Measurements from ENCODE around the gene LZTS2.
"Not testable (repeated sequence)": the region's sequence is repeated elsewhere in the genome, so short reads cannot be mapped to it uniquely, and the experiment has no call there.

Gene LZTS2

GRCh38 chr10:101033276-101033675, 33.7 kb downstream of the LZTS2 start:
- no peak for DNase-seq (ENCODE audit: low read depth)

GRCh38 chr10:101034404-101034803, 34.8 kb downstream of the LZTS2 start:
- not testable (repeated sequence) for DNase-seq (ENCODE audit: low read depth)

DNA sequence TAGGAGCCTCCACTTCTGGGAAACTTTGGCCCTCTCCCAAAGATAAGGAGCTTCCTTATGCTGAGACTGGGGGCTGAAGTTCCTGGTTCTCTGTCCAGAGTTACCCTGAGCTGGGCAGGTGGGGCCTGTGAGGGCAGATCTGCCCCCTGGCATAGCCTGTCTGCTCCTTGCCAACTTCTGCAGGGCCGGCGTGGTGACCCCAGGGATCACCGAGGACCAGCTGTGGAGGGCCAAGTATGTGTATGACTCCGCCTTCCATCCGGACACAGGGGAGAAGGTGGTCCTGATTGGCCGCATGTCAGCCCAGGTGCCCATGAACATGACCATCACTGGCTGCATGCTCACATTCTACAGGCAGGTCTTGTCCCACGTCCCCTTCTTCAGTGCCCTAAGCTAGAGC, 35.7 kb downstream of the LZTS2 start:
- DNase-seq (ENCODE audit: low read depth) = no peak

DNA sequence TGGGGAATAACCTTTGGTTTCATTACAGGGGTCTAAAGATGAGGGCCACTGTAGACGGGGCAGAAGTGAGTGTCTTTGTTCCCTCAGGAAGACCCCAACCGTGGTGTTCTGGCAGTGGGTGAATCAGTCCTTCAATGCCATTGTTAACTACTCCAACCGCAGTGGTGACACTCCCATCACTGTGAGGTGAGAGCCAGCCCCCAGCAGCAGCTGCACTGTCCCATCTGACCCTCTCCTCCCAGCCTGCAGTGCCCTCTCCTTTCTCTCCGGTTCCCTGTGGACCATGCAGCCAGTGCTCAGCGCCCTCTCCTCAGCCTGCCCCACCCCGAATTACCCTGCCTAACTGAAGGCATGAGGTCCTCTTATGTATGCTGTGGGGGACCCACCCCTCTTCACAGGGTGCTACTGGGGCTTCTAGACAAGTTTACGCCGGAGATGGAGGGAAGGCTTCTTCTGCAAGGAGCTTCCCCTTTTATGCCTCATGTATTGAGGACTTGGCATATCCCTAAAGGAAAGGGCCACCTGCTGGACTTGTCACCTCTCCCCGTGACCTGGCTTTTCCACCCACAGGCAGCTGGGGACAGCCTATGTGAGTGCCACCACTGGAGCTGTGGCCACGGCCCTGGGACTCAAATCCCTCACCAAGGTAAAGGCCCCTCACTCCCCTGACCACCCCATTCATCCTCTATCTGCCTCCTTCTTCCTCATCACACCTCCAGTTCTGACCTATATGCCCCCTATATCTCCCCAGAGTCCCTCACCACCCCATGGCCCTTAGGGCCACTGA, 36.5 kb downstream of the LZTS2 start:
- no peak for DNase-seq (ENCODE audit: low read depth)

- DNase-seq (ENCODE audit: low read depth) = no peak
These were observed 37.1 kb downstream of the LZTS2 start for GRCh38 chr10:101036726-101037125.

DNA sequence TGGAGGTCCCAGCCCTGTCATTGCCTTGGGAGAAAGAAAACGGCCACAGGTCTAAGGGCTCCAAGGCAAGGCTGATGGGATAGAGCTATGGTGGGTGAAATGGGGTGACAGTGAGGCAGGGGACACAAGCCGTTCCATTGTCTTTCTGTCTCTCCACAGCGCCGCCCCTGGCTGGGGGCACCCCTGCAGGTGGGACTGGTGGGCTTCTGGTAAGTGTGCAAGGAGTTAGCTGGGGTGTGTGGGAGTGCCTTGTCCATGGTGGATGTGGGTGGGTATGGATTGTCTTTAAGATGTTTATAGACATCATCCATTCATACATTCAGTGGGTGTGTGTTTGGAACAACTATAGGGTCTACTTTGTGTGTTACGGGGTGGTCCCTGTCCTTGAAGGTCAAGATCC, 38.9 kb downstream of the LZTS2 start:
- no peak for DNase-seq (ENCODE audit: low read depth)

GRCh38 chr10:101040061-101040460, 40.5 kb downstream of the LZTS2 start:
- no peak for DNase-seq (ENCODE audit: low read depth)

DNA sequence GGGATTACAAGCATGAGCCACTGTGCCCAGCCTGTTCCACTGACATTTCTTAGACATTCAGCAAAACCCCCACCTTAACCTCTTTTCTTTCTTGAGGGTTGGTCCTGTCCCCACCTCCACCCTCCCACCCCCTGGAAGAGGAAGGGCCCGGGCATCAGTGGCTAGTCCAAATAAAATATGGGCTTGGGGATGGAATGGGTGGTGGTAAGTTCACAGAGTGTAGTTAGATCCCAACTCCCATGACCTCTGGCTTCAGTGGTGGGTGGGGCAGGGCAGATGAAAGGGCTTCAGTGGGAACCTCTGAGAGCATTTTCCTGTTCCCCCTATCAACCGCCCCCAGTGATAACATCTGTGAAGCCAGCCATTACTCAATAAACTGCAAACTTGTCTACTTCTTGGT, 41.2 kb downstream of the LZTS2 start:
- DNase-seq (ENCODE audit: low read depth) = no peak

- peak; percentile 86 for DNase-seq (ENCODE audit: low read depth)
These were observed 41.7 kb downstream of the LZTS2 start for GRCh38 chr10:101041252-101041761.

DNA sequence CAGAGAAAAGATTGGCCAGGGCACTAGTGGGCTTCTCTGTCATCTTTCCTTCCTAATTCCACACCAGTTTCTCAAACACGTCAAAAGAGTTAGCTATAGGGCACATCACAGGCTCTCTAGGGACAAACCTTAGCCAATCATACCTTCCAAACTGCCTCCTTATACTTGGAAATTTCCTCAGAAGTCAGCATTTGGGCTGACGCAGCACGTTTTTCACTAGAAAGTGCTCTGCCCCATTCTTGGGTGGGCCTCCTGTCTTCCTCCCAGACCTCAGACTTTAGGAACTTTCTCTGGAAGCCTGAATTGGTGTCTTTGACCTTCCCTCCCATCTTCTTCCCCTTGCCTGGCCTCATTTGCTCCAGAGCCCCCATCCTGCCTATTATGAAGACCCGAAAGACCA, 42.5 kb downstream of the LZTS2 start:
- DNase-seq (ENCODE audit: low read depth) = no peak

- DNase-seq (ENCODE audit: low read depth) = peak; percentile 97
These were observed 43.2 kb downstream of the LZTS2 start for GRCh38 chr10:101042667-101043362.

GRCh38 chr10:101043363-101043707, 43.7 kb downstream of the LZTS2 start:
- DNase-seq (ENCODE audit: low read depth) = no peak

- no peak for DNase-seq (ENCODE audit: low read depth)
These were observed 44.5 kb downstream of the LZTS2 start for GRCh38 chr10:101044117-101044516.

- no peak for DNase-seq (ENCODE audit: low read depth)
These were observed 47.0 kb downstream of the LZTS2 start for GRCh38 chr10:101046332-101047238.

DNA sequence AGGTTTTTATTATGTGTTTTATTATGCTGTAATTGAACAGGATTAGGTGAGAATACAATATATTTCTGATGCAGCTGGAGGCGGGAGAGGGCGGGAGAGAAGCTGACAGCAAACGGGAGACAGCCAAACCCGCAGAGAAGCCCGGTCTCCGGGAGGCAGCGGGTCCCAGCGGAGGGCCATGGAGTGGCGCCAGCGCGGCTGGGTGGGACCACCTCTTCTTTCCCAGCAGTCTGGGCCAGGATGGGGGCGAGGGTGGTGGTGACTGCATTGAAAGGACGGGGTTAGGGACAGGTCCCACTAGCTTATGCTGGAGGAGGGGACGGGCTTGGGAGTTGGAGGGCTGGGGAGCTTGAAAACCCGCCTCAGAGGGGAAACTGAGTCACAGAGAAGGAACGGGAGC, 47.7 kb downstream of the LZTS2 start:
- DNase-seq (ENCODE audit: low read depth) = no peak

GRCh38 chr10:101047961-101048892, 48.6 kb downstream of the LZTS2 start:
- DNase-seq (ENCODE audit: low read depth) = no peak

- no peak for DNase-seq (ENCODE audit: low read depth)
These were observed 50.8 kb downstream of the LZTS2 start for GRCh38 chr10:101050208-101051069.

GRCh38 chr10:101052285-101052684, 52.7 kb downstream of the LZTS2 start:
- peak; percentile 48 for DNase-seq (ENCODE audit: low read depth)

- no peak for DNase-seq (ENCODE audit: low read depth)
These were observed 53.9 kb downstream of the LZTS2 start for GRCh38 chr10:101053516-101053915.

- no peak for DNase-seq (ENCODE audit: low read depth)
These were observed 54.7 kb downstream of the LZTS2 start for GRCh38 chr10:101054351-101054750.

Measured in amniotic epithelial cell (primary cell).